ENCODE results near the gene SALL1. TPM values are rescaled to one million over a fixed set of nuclear protein-coding genes. Genes with fewer than 3 reads are reported as not detected.

The SALL1 gene
- polyA plus RNA-seq, 1 of the 3 experiments (the other 2 are of a cell fraction), result 0.02 TPM

DNA sequence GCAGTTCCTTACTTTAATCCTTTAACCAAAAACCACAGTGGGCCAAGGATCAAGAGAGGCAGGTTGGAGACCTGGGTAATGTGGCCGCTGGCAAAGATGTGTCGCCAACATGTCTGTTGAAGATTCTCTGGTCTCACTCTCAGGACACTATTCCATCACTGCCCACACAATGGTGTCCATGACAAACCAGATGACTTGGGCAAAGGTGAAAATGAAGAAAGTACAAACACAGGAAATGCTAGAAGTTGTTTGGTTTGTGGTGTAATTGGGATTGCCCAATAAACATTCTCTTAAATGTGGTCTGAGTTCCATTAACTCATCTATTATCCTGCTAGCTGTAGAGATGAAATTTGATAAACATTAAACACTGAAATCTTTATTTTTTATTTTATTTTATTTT lies 43.3 kb downstream of the SALL1 start:
- no peak for DNase-seq
- no peaks in the 10 kb centered on the region for H3K36me3 ChIP-seq (replicated peaks in 1 of 2; ENCODE audit: control insufficient read depth in 1 of 2, insufficient read depth in 2 of 2, low read length in 1 of 2)
- no peaks in the 10 kb centered on the region for H4K20me1 ChIP-seq (ENCODE audit: insufficient read depth)
- CTCF ChIA-PET, result no interaction called here
- no peak overlapping the region for H3K4me2 ChIP-seq
- WGBS (ENCODE audit: low lambda C conversion rate), result 4% methylated on average over 2 of the region's 2 CpGs
- H3K79me2 ChIP-seq (ENCODE audit: insufficient read depth), result no peaks in the 10 kb centered on the region
- H3K9me3 ChIP-seq, result no peaks in the 10 kb centered on the region
- H3K27ac ChIP-seq (ENCODE audit: low read depth in 2 of 2, low read length in 1 of 2), result no peak overlapping the region
- no peak overlapping the region for H3K4me3 ChIP-seq (ENCODE audit: low read depth in 2 of 2, low read length in 1 of 2)
- no peaks in the 10 kb centered on the region for H3K27me3 ChIP-seq (ENCODE audit: insufficient read depth)
- H3K9ac ChIP-seq, result no peak overlapping the region
- H3F3A ChIP-seq (replicated peaks; ENCODE audit: insufficient read depth), result no peaks in the 10 kb centered on the region
- no peaks in the 10 kb centered on the region for H3K9me2 ChIP-seq
- POLR2A ChIA-PET, result no interaction called here
- H2AFZ ChIP-seq (ENCODE audit: low read depth), result no peak overlapping the region
- TF ChIP-seq EZH2phosphoT487 (IDR thresholded peaks at IDR 0.05; ENCODE audit: borderline replicate concordance, low read depth) (no peak), GABPA (IDR thresholded peaks at IDR 0.05; ENCODE audit: low read depth) (no peak), SMC3 (IDR thresholded peaks at IDR 0.05; ENCODE audit: low read depth, low read length) (no peak), NRF1 (IDR thresholded peaks at IDR 0.05; ENCODE audit: low read depth, low read length) (no peak), FOXJ3 (CRISPR knock-in tag; IDR thresholded peaks at IDR 0.05) (no peak), ELF1 (IDR thresholded peaks at IDR 0.05) (no peak), TAF1 (IDR thresholded peaks at IDR 0.05; ENCODE audit: borderline replicate concordance, low read depth, low read length) (no peak), YY1 (IDR thresholded peaks at IDR 0.05; ENCODE audit: low read depth) (no peak), RCOR1 (IDR thresholded peaks at IDR 0.05; ENCODE audit: low read length) (no peak), CHD2 (IDR thresholded peaks at IDR 0.05; ENCODE audit: low read length, partially characterized antibody) (no peak), TEAD4 (IDR thresholded peaks at IDR 0.05; ENCODE audit: borderline replicate concordance, insufficient read depth) (no peak), GATA2 (CRISPR knock-in tag; IDR thresholded peaks at IDR 0.05) (no peak)
- TF ChIP-seq, protein P1, sequence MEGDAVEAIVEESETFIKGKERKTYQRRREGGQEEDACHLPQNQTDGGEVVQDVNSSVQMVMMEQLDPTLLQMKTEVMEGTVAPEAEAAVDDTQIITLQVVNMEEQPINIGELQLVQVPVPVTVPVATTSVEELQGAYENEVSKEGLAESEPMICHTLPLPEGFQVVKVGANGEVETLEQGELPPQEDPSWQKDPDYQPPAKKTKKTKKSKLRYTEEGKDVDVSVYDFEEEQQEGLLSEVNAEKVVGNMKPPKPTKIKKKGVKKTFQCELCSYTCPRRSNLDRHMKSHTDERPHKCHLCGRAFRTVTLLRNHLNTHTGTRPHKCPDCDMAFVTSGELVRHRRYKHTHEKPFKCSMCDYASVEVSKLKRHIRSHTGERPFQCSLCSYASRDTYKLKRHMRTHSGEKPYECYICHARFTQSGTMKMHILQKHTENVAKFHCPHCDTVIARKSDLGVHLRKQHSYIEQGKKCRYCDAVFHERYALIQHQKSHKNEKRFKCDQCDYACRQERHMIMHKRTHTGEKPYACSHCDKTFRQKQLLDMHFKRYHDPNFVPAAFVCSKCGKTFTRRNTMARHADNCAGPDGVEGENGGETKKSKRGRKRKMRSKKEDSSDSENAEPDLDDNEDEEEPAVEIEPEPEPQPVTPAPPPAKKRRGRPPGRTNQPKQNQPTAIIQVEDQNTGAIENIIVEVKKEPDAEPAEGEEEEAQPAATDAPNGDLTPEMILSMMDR (IDR thresholded peaks at IDR 0.05), result no peak
- TF ChIP-seq, protein P2, sequence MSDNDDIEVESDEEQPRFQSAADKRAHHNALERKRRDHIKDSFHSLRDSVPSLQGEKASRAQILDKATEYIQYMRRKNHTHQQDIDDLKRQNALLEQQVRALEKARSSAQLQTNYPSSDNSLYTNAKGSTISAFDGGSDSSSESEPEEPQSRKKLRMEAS (IDR thresholded peaks at IDR 0.05; ENCODE audit: low read depth), result no peak
- no peaks in the 10 kb centered on the region for H3K4me1 ChIP-seq (ENCODE audit: control insufficient read depth in 1 of 2, insufficient read depth in 2 of 2, low read depth in 1 of 2, low read length in 1 of 2)

DNA sequence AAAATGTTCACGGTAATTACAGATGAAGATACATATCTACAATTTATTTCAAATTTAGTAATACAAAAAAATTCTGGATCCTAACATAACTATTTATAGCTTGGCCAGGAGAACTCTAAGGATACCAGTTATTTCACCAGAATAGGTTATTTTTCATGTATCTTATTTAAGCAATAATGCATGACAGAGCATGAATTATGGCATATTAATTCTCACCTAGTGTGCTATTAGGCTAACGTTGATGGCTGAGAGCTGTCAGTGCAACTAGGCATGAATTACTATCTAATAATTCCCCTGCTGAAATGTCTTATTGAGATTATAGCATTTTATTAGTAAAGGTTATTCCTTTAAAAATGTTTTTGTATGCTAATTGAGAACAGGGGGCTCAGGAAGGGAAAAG lies 44.5 kb downstream of the SALL1 start:
- ChIA-PET CTCF (no interaction called here), POLR2A (no interaction called here)
- Histone ChIP-seq H4K20me1 (ENCODE audit: insufficient read depth) (no peaks in the 10 kb centered on the region), H3K9me3 (no peaks in the 10 kb centered on the region), H3K4me1 (ENCODE audit: control insufficient read depth in 1 of 2, insufficient read depth in 2 of 2, low read depth in 1 of 2, low read length in 1 of 2) (no peaks in the 10 kb centered on the region), H2AFZ (ENCODE audit: low read depth) (no peak overlapping the region), H3K4me3 (ENCODE audit: low read depth in 2 of 2, low read length in 1 of 2) (no peak overlapping the region), H3F3A (replicated peaks; ENCODE audit: insufficient read depth) (no peaks in the 10 kb centered on the region), H3K9ac (no peak overlapping the region), H3K27me3 (ENCODE audit: insufficient read depth) (no peaks in the 10 kb centered on the region), H3K9me2 (no peaks in the 10 kb centered on the region), H3K27ac (ENCODE audit: low read depth in 2 of 2, low read length in 1 of 2) (no peak overlapping the region), H3K79me2 (ENCODE audit: insufficient read depth) (no peaks in the 10 kb centered on the region), H3K36me3 (replicated peaks in 1 of 2; ENCODE audit: control insufficient read depth in 1 of 2, insufficient read depth in 2 of 2, low read length in 1 of 2) (no peaks in the 10 kb centered on the region), H3K4me2 (no peak overlapping the region)
- no peak for DNase-seq
- TF ChIP-seq, protein P3, sequence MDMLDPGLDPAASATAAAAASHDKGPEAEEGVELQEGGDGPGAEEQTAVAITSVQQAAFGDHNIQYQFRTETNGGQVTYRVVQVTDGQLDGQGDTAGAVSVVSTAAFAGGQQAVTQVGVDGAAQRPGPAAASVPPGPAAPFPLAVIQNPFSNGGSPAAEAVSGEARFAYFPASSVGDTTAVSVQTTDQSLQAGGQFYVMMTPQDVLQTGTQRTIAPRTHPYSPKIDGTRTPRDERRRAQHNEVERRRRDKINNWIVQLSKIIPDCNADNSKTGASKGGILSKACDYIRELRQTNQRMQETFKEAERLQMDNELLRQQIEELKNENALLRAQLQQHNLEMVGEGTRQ (IDR thresholded peaks at IDR 0.05; ENCODE audit: borderline replicate concordance, low read depth, low read length), result no peak
- no peak for TF ChIP-seq FOSL2 (IDR thresholded peaks at IDR 0.05; ENCODE audit: borderline replicate concordance, low read depth)
- no peak for TF ChIP-seq EP300 (IDR thresholded peaks at IDR 0.05; ENCODE audit: borderline replicate concordance in 1 of 2, low read depth in 1 of 2, low read length in 1 of 2)
- TF ChIP-seq RCOR1 (IDR thresholded peaks at IDR 0.05; ENCODE audit: low read length), result no peak
- no peak for TF ChIP-seq EZH2phosphoT487 (IDR thresholded peaks at IDR 0.05; ENCODE audit: borderline replicate concordance, low read depth)
- no peak for TF ChIP-seq FOXM1 (IDR thresholded peaks at IDR 0.05; ENCODE audit: low read depth)
- TF ChIP-seq NFIC (IDR thresholded peaks at IDR 0.05; ENCODE audit: borderline replicate concordance), result no peak
- TF ChIP-seq, protein P4, sequence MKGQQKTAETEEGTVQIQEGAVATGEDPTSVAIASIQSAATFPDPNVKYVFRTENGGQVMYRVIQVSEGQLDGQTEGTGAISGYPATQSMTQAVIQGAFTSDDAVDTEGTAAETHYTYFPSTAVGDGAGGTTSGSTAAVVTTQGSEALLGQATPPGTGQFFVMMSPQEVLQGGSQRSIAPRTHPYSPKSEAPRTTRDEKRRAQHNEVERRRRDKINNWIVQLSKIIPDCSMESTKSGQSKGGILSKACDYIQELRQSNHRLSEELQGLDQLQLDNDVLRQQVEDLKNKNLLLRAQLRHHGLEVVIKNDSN (IDR thresholded peaks at IDR 0.05; ENCODE audit: borderline replicate concordance, low read depth), result no peak
- TF ChIP-seq FOXJ3 (CRISPR knock-in tag; IDR thresholded peaks at IDR 0.05), result no peak
- WGBS (ENCODE audit: low lambda C conversion rate), result 24% methylated on average over 2 of the region's 2 CpGs
